Smooth muscle cell of the coronary artery (primary cell): ENCODE measurements around the gene DPH2. TPM values are rescaled to one million over a fixed set of nuclear protein-coding genes. Genes with fewer than 3 reads are reported as not detected.

Experiments
- total RNA-seq: library from RNA; depleted of rRNA; stranded (reverse); fragments of >200 nt; gene quantifications from 2 replicates; pipeline ENCODE4 v1.2.3, GENCODE V29; 2014; ENCODE audit warnings: low replicate concordance

Gene DPH2, protein sequence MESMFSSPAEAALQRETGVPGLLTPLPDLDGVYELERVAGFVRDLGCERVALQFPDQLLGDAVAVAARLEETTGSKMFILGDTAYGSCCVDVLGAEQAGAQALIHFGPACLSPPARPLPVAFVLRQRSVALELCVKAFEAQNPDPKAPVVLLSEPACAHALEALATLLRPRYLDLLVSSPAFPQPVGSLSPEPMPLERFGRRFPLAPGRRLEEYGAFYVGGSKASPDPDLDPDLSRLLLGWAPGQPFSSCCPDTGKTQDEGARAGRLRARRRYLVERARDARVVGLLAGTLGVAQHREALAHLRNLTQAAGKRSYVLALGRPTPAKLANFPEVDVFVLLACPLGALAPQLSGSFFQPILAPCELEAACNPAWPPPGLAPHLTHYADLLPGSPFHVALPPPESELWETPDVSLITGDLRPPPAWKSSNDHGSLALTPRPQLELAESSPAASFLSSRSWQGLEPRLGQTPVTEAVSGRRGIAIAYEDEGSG
- 6.8 and 14.5 TPM in 2 replicates for total RNA-seq

DNA sequence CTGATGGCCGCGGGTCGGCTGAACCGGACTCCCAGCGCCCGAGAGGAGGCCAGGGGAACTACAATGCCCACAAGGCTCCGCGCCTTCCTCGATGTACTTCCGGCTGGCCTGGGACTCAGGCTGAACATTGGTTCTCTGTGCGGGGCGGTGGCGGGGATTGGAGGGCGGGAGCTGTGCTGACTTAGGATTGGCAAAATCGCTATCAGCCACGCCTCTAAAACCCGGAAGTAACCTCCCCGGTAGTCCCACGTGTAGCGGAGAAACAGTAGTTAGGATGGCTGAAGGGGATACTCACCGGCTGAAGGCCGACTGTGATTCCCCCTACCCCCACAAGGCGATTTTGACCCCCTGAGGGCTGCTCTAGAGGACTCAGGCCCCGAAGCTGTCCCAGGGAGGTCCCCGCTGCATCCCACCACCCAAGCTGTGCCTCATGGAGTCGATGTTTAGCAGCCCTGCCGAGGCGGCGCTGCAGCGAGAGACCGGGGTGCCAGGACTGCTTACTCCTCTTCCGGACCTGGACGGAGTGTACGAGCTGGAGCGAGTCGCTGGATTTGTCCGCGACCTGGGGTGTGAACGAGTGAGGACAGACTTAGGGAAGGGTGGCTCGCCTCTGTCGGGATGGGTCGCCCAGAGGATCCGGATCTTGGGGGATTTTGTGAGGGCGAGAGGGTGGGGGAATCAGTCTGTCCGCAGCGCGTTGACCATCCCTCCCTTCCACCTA lies at the start of gene DPH2:
DPH2 (plus strand) TSS at position 265 of the 721 bp plus-strand sequence; CDS start at position 431, 166 bp downstream.

DNA sequence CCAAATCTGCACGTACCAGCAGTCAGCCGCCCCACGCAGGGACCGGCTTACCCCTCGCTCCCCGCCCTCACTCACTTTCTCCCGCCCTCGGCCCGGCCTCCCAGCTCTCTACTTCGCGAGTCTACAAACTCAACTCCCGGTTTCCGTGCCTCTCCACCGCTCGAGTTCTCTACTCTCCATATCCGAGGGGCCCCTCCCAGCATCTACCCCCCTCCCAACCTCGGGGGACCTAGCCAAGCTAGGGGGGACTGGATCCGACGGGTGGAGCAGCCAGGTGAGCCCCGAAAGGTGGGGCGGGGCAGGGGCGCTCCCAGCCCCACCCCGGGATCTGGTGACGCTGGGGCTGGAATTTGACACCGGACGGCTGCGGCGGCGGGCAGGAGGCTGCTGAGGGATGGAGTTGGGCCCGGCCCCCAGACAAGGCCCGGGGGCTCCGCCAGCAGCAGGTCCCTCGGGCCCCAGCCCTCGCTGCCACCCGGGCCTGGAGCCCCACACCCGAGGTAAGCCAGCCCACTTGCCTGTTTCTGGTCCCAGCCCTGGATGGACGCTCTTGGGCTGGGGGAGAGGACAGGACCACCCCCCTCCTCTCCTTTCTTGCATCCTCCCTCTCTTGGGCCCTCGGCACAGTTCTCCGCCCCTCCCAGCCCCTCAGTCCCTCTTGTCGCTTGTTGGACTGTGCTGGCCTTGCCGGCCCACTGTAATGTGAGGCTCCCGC lies 36.3 kb upstream of the DPH2 start, which contains the start of gene ARTN:
ARTN (plus strand) TSS at position 416 of the 715 bp plus-strand sequence. CDS start 1,856 bp downstream, outside the sequence.

DNA sequence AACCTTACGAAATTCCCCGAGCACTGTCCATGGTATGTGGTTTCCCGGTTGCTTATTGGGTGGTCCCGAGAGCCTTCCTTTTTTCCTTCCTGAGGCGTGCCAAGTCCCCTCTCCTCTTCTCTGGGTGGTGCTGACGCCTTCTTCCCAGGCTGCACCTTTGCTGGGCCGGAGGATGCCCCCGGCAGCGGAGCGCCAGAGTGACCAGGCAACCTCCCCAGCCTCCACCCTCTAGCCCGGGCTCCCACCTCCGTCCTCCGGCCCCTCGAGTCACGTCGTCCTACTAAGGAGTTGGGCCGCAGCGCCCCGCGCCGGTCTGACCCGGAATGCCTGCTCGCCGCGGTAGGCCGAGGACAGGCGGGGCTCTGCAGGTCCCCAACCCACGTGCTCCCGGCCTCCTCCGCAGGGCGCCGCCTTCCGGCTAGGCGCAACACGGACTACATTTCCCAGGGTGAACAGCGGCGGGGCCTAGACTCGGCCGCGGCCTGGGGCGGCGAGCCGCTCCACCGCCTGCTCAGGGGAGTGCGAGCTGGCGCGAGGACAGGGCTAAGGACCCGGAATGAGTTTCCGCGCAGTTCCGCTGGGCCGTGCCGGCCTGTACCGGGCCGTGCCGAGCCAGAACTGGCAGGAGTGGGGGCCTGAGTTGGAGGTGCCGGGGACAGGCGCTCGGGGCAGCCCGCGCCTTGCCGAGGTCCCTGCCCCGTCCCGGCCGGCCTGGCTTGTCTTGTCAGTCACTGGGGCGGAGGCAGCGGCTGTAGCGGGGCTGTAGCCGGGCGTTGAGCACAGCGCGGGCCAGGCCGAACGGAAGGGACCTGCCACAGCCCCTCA lies 23.4 kb upstream of the DPH2 start, which contains the start of gene IPO13:
IPO13 (plus strand) TSS at position 715 of the 825 bp plus-strand sequence. CDS start 651 bp downstream, outside the sequence.

DNA sequence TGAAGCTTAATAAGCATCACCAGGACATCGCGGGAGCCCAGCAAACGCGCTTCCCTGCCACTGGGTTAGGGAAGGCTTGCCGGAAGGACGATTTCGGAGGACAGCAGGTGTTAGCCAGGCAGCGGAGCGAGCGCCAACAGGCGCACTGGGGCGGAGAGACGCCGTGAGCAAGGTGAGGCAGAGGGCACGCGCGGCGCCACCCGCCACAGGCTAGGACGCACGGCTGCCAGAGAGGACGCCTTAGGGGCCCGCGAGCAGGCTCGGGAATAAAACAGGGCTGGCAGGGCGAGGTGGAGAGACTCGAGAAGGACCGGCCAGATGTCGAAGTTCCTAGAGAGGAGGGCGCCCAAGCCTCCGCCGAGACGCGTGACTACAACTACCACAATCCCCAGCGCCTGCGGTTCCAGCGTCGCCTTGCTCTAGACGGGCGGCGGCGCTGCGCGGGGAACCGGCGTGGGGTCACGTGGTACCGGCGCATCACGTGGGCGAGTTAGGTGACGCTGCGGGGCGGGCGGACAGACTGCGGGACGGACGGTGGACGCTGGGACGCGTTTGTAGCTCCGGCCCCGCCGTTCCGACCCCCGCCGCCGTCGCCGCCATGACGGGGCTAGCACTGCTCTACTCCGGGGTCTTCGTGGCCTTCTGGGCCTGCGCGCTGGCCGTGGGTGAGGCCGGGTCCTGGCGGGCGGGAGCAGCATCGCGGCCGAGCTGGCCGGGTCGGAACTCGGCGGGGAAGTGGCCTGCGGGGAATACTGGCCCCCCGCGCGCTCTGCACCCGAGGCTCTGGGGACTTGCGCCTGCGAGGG lies 4.8 kb downstream of the DPH2 start, which contains the start of gene ATP6V0B:
ATP6V0B (plus strand) TSS at position 518 of the 806 bp plus-strand sequence; CDS start at position 599, 81 bp downstream.

DNA sequence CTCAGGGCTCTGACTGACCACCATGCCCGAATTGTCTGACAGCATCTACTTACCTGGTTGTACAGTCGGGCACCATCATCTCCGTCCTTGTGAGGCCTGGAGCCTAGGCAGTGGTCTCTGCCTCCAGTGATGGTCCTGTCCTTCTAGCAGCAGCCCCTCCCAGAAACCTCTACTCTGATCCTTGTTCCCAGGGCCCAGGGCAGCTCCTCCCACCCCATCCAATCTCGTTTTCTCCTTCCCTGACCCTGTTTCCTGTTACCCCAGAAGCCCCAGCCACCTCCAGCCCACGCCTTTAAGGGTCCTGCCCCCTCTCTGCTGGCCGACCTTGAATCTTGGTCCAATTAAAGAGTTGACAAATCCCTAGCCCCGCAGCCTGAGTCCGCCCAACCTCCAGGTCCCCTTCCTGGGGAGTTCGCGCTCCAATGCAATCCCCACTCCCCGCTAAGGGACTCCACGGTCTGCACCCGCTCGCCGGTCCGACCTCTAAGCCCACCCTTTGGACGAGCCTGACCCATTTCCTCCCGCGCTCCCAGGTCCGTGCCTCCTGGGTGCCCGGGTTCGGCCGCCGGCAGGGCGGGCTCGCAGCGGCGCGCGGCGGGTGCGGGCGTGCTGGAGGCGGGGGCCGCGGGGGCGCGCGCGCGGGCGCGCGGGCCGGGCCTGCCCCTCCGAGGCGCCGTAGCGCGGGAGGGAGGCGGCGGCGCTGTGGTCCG lies 8.9 kb downstream of the DPH2 start, which contains the start of gene B4GALT2:
B4GALT2 (plus strand) TSS at position 660 of the 710 bp plus-strand sequence. CDS start 1,951 bp downstream, outside the sequence.

DNA sequence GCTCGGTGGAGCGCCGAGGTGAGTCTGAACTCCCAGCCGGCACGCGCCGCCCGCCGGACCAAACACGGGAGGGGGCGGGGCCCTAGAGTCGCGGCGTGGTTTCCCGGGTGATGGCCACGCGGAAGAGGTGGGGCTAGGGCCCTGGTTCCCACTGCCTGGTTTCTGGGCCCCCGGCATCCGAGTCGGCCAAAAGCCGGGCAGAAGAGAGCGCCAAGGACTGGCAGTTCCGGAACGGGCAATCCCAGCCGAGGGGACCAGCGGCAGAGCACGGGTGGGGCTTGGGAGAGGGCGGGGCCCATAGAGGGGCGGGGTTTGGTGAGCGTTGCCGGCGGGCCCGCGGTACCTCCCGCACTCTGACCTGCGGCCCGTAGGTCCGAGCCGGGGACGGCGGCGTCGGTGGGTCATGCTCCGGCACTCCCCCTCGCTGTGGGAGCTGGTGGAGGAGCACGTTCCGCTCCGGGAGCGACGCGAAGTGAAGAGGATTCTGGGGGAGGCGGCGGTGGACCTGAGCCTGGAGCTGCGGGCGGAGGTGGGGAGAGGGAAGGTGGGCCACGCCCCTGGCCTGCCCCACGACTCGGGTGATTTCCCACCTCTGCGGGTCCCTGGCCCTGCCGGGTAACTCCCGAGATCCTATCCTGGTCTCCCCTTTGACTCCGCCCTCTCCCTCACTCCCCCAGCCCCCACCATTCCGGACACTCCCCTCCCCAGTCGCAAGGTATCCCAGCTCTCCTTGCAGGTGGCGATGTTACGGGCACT lies 21.8 kb downstream of the DPH2 start, which contains the start of gene CCDC24:
CCDC24 (plus strand) TSS at position 124 of the 756 bp plus-strand sequence; CDS start at position 404, 280 bp downstream.

Other genes starting within 250 kb of the DPH2 start
- 0.38 TPM in 1 of 2 replicates, not detected in the other for gene ARTN, start 36.2 kb upstream of the DPH2 start, total RNA-seq
- 15.7 and 15.8 TPM in 2 replicates for gene IPO13, start 23.1 kb upstream of the DPH2 start, total RNA-seq
- 56.7 and 147 TPM in 2 replicates for gene ATP6V0B, start 5.0 kb downstream of the DPH2 start, total RNA-seq
- gene B4GALT2, start 9.2 kb downstream of the DPH2 start, total RNA-seq, result 64.8 and 105 TPM in 2 replicates
- gene CCDC24, start 21.6 kb downstream of the DPH2 start, total RNA-seq, result 2.2 and 3.1 TPM in 2 replicates
- 4.6 and 7.5 TPM in 2 replicates for gene SLC6A9, start 61.5 kb downstream of the DPH2 start, total RNA-seq
- 0.08 and 0.23 TPM in 2 replicates for gene KLF17, start 148.8 kb downstream of the DPH2 start, total RNA-seq
- gene KLF18, start 171.6 kb downstream of the DPH2 start, total RNA-seq, result not detected in 2 replicates
- gene DMAP1, start 243.5 kb downstream of the DPH2 start, total RNA-seq, result 23.5 and 32.3 TPM in 2 replicates